NCI-H2029 treated with DMSO at 0.1 percent for 48 hours (cell line): ENCODE data around the gene WDR64.

Experiments used
- DNase-seq: peaks from one replicate; lab custom pipeline; 2025; lab: John Stamatoyannopoulos, UW

The WDR64 gene

DNA sequence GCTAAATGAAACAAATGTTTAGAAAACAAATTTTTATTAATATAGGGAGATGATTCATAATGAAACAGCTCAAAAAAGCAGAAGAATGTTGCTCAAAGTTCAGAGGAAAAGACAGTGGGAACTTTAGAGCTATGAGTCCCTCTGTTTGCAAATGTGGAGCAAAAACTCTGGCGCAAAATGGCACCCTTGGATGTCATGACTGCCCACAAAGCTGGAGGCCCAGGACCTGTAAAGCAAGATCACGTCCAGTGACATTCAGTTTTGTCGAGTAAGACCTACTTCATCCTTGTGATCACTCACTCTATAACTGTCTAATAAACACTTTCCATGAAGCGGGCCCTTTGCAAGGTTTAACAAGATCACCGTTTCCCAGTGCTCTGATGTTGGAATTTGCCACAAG lies 186.8 kb downstream of the WDR64 start:
- DNase-seq, result no peak

DNA sequence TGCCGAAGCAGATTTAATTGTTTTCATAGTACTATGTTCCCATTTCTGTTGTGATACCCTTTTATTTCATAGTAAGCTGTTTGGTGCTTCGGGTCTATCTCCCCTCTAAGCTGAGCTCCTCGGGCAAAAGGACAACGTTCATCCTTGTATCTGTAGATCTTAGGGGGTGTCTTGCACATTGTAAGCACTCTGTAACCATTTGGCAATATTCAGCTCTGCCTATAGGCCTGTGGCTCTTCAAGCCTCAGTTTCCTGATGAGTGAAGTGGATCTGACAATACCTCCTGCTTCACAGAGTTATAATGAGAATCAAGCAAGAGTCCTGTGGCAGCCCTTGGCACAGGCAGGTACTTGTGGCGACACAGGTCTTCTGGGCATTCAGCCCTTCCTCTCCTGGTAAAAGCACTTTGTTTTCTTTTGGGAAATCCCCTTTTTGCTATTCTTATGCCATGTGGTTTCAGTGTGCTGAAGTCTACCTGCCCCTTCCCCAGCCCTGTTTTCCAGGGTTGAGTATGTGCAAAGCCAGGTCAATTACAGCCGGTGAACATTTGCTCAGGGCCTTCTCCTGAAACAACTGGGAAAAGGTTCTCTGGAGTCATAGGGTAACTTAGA lies 187.4 kb downstream of the WDR64 start:
- no peak for DNase-seq

DNA sequence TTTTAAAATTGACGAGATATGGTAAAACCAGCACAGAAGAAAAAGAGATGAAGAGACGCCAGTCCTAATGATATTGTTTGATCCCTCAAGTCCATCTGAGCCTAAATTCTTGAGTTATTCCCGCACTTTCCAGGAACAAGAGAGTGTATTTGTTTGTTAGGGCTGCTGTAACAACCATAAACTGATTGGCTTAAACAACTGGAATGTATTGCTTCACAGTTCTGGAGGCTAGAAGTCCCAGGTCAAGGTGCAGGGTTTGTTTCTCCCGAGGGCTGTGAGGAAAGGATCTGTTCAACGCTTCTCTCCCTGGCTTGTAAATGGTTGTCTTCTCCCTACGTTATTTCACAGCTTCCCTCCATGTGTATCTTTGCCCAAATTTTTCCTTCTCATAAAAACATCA lies 188.1 kb downstream of the WDR64 start:
- DNase-seq, result no peak

GRCh38 chr1:241841691-241842090 lies 189.6 kb downstream of the WDR64 start:
- peak; percentile 9 for DNase-seq

DNA sequence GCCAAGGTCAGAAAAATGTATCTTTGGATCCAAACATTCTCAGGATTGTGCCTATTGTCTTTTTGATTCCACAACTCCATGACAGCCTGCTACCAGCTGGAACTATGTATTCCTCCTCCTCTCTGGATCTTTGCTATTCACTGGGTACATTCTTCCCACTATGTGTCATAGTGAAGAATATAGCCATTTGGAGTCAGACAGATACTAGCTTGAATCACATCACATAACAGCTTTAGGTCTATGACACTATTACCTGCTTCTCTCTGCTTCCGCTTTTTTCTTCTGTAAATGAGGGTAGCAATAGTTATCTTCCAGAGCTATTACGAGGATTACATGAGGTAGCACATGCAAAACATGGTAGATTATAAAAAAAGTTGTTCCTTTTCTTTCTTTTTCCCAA lies 190.5 kb downstream of the WDR64 start:
- DNase-seq, result no peak

DNA sequence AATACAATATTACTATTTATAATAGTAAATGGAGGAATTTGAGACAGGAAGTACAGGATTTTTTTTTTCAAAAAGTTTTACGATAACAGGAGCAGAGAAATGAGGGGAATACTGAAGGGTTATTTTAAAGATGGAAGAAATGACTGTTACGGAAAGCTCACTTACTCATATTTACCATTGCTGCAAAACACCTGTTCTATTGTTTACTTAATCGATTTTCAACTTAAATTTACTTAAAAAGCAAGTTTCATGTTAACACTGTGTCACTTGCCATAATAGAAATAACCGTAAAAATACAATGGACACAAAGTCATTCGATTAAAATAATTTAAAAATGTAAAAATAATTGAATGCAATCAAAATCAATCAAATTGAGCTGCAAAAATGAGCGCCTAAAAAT lies 192.5 kb downstream of the WDR64 start:
- no peak for DNase-seq

- DNase-seq, result no peak
Measured at GRCh38 chr1:241846375-241846774, 194.3 kb downstream of the WDR64 start.

- no peak for DNase-seq
Measured at GRCh38 chr1:241846862-241847539, 194.9 kb downstream of the WDR64 start.

DNA sequence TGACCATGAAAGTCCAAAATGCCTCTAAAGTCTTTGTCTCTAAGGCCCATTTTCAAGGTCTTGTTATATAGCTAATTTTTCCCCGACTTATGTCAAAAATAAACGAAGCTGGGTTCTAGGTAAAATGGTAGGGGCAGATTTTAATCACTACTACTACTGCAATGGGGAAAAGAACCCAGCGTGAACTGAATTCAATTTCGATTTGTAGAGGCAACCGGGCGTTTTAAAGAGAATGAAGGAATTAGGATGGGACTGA lies 195.4 kb downstream of the WDR64 start:
- DNase-seq, result no peak

- peak; percentile 73 for DNase-seq
Measured at GRCh38 chr1:241847796-241848685, 196.0 kb downstream of the WDR64 start, which contains the start of gene EXO1. Gene EXO1 (plus strand): TSS chr1:241848204. CDS start chr1:241850426, 2,222 bp downstream.

GRCh38 chr1:241848686-241849344 lies 196.7 kb downstream of the WDR64 start:
- DNase-seq, result no peak

DNA sequence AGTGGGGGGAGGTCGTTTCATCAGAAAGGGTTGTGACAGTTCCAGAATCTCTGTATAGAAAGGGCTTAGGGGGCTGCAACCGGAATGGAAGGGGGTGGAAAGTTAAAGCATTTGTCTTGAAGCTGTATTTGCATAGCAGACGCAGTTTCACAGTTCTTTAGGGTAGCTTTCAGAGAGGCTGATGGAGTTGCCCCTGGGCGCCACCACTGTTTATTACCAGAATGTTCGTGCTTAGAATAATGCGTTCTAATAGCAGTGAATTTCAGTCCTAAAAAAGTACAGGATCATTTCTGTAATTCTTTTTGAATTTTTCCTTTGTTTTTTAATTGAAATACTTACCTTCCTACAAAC lies 197.2 kb downstream of the WDR64 start:
- no peak for DNase-seq
